ENCODE measurements around the gene TLR4.

DNA sequence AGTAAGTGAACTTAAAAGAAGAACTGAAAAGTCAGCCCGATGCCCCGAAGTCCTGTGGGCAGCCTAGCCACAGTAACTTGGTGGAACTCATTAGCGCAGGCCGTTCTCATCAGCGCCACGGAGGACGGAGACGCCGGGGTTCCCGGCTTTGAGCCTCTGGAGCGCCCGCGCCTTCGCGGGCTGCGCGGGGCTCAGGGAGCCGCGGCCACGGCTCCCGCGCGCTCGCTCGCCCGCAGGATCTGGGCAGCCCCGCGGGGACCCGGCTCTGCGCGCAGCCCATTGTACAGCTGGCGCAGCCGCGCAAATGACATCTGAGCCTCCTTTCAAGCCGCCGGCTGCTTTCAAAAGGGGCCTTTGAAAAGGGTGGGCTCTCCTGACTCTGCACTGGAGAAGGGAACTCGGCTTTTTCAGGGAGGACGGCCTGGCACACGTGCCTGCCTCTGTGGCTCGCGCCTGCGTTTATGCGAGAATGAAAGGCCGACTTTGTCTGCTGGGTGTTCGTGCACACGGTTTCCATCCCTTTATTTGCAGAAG, 40.7 kb downstream of the TLR4 start:
- TF ChIP-seq, protein P1, sequence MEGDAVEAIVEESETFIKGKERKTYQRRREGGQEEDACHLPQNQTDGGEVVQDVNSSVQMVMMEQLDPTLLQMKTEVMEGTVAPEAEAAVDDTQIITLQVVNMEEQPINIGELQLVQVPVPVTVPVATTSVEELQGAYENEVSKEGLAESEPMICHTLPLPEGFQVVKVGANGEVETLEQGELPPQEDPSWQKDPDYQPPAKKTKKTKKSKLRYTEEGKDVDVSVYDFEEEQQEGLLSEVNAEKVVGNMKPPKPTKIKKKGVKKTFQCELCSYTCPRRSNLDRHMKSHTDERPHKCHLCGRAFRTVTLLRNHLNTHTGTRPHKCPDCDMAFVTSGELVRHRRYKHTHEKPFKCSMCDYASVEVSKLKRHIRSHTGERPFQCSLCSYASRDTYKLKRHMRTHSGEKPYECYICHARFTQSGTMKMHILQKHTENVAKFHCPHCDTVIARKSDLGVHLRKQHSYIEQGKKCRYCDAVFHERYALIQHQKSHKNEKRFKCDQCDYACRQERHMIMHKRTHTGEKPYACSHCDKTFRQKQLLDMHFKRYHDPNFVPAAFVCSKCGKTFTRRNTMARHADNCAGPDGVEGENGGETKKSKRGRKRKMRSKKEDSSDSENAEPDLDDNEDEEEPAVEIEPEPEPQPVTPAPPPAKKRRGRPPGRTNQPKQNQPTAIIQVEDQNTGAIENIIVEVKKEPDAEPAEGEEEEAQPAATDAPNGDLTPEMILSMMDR (IDR thresholded peaks at IDR 0.05; ENCODE audit: insufficient read depth, low read length, poor library complexity, severe bottlenecking) = no peak
- TF ChIP-seq EZH2phosphoT487 (conservative IDR thresholded peaks at IDR 0.05; ENCODE audit: low read length) = no peak
